ENCODE results near the gene SPINK6.

SPINK6 gene

GRCh38 chr5:148255456-148255855, 52.6 kb downstream of the SPINK6 start:
- no peak for DNase-seq (ENCODE audit: extremely low read depth, low read depth)
- TF ChIP-seq CTCF (IDR thresholded peaks at IDR 0.05; ENCODE audit: low read depth, low read length): no peak

GRCh38 chr5:148259288-148259687, 56.4 kb downstream of the SPINK6 start:
- no peak for TF ChIP-seq CTCF (IDR thresholded peaks at IDR 0.05; ENCODE audit: low read depth, low read length)
- no peak for DNase-seq (ENCODE audit: extremely low read depth, low read depth)

GRCh38 chr5:148261221-148261620, 58.4 kb downstream of the SPINK6 start:
- DNase-seq (ENCODE audit: extremely low read depth, low read depth): no peak
- no peak for TF ChIP-seq CTCF (IDR thresholded peaks at IDR 0.05; ENCODE audit: low read depth, low read length)
